Ovary (tissue), 9 donors: Measurements from ENCODE around the gene CDC42BPA. TPM values are rescaled to one million over a fixed set of nuclear protein-coding genes. Genes with fewer than 3 reads are reported as not detected.

Source experiments
- DNase-seq, 5 donors: peaks; one replicate each; pipeline ENCODE4 v3.0.0-alpha.2; 2019 to 2020
- H3K27ac ChIP-seq, 2 donors: fragments of 200-600 bp; one replicate each; pipeline versions ENCODE4 v1.5.1 to v1.8.0; 2019 to 2022
- H3K27me3 ChIP-seq: fragments of 200-600 bp; one replicate; pipeline ENCODE4 v1.8.0; 2022
- H3K36me3 ChIP-seq: fragments of 200-600 bp; sonication (generic); one replicate; pipeline ENCODE4 v1.5.1; 2019
- H3K4me1 ChIP-seq: one replicate; pipeline ENCODE4 v1.8.1; 2013; ENCODE audit warnings: mild to moderate bottlenecking, moderate library complexity; ENCODE audit not compliant: insufficient read depth
- H3K4me3 ChIP-seq: fragments of 200-600 bp; sonication (generic); one replicate; pipeline ENCODE4 v1.5.1; 2017
- H3K9me3 ChIP-seq, 2 donors: fragments of 200-600 bp in 1 of 2; sonication (generic) in 1 of 2; one replicate each; pipeline versions ENCODE4 v1.5.1 to v1.8.1; 2013 to 2019; ENCODE audit warnings: mild to moderate bottlenecking in 1 of 2, moderate library complexity in 1 of 2
- EP300 ChIP-seq: sonication (generic); formaldehyde crosslinking; IDR thresholded peaks from one replicate; pipeline ENCODE4 v1.6.1; 2017; ENCODE audit warnings: antibody characterized with exemption
- POLR2A ChIP-seq: fragments of 450-650 bp; IDR thresholded peaks from one replicate; pipeline ENCODE4 v1.6.1; 2017; ENCODE audit warnings: antibody characterized with exemption, mild to moderate bottlenecking, moderate library complexity
- WGBS, 3 donors: extraction: QIAGEN DNeasy Blood & Tissue Kit in 1 of 3; methylation state at CpG; one replicate each; pipeline versions ENCODE4 v1.1.5 to v1.1.7; 2013 to 2017; 5-methylcytosine and 5-hydroxymethylcytosine counted together
- intact Hi-C, 4 donors: fragments of 100-400 bp; cut with DNase I; formaldehyde crosslinking; loops; one replicate each; pipeline versions ENCODE4 v1.11.0 to v1.15.1; 2022 to 2023
- polyA plus RNA-seq, 2 donors: library from polyadenylated mRNA; stranded (reverse); fragments of 200-250 nt in 1 of 2; fragments of 350-450 nt in 1 of 2; fragmentation: Illumina TruSeq in 1 of 2; extraction: RNeasy Lipid Tissue Mini Kit (QIAGEN cat#74804) in 1 of 2; gene quantifications; one replicate each; pipeline ENCODE4 v1.2.3, GENCODE V29; 2013 to 2014
- total RNA-seq, 7 donors: library from RNA; depleted of rRNA in 2 of 7; stranded (reverse); fragments of >200 nt in 2 of 7; fragmentation: NEBNext Ultra II Directional in 3 of 7; extraction: Animal tissue kit (Norgen Biotek cat#: 25700) in 3 of 7; gene quantifications; one replicate each; pipeline versions ENCODE4 v1.1.0 to v1.2.4, GENCODE V29; 2016 to 2023
- TF ChIP-seq, protein P1 (sequence below), 3 donors: fragments of 450-650 bp in 2 of 3; fragments of 200-600 bp in 1 of 3; IDR thresholded peaks; one replicate each; pipeline versions ENCODE4 v1.5.1 to v1.8.0; 2016 to 2022; ENCODE audit warnings: antibody characterized with exemption in 3 of 3, mild to moderate bottlenecking in 1 of 3
- donor health status: DM: no; HTN: no; CAD: no; lungs with moderate emphysema.
- donor health status: DM: no; HTN: no; CAD: no.
- donor health status: Bipolar disorder and iron deficiency.
- donor health status: DM: yes; HTN: yes; CAD: no.
- donor health status: DM: no; HTN: no; CAD: no.
- donor health status: DM: yes; HTN: yes; CAD: no.

CDC42BPA gene
- total and polyA plus RNA-seq, 9 donors, result 11.1 to 56.2 (median 40.2) TPM

DNA sequence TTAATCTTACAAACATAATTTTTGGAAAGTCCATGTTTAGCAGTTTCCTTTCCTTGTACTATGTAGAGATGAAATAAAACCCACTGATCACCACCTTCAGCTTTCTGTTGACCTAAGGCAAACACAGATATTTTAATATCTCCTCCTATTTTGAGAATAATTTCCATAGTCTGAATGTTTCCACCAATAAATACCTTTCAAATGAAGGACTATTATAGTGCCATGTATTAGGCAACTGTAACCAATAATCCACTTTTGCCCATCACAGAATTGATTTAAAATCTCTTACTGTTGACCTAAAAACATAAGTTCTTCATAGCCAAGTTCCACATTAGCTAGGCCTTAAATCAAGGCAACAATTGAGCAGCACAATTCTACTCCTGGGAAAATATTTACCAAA, 1.8 kb downstream of the CDC42BPA start:
- Histone ChIP-seq H3K27me3 (no peaks in the 10 kb centered on the region), H3K27ac (no peak overlapping the region), H3K9me3 (no peaks in the 10 kb centered on the region), H3K4me1 (no peaks in the 10 kb centered on the region), H3K4me3 (peak overlapping the region; percentile 85), H3K36me3 (no peaks in the 10 kb centered on the region)
- intact Hi-C loops, result loop anchor here in 1 of 4 donors (5.0 kb wide), 1 partner anchor 404 kb away; no protein-coding TSS in a partner anchor
- no peak for TF ChIP-seq POLR2A
- TF ChIP-seq, protein P1, sequence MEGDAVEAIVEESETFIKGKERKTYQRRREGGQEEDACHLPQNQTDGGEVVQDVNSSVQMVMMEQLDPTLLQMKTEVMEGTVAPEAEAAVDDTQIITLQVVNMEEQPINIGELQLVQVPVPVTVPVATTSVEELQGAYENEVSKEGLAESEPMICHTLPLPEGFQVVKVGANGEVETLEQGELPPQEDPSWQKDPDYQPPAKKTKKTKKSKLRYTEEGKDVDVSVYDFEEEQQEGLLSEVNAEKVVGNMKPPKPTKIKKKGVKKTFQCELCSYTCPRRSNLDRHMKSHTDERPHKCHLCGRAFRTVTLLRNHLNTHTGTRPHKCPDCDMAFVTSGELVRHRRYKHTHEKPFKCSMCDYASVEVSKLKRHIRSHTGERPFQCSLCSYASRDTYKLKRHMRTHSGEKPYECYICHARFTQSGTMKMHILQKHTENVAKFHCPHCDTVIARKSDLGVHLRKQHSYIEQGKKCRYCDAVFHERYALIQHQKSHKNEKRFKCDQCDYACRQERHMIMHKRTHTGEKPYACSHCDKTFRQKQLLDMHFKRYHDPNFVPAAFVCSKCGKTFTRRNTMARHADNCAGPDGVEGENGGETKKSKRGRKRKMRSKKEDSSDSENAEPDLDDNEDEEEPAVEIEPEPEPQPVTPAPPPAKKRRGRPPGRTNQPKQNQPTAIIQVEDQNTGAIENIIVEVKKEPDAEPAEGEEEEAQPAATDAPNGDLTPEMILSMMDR (IDR thresholded peaks at IDR 0.05), result no peak
- no peak for TF ChIP-seq EP300
- DNase-seq, result no peak

GRCh38 chr1:227315629-227316346, 2.5 kb downstream of the CDC42BPA start:
- WGBS, 3 donors, result 5 to 13% (median 10%) methylated on average over 7 of the region's 7 CpGs

GRCh38 chr1:227314014-227314848, 4.1 kb downstream of the CDC42BPA start:
- H3K4me3 ChIP-seq, result peak overlapping the region; percentile 22
- no peaks in the 10 kb centered on the region for H3K9me3 ChIP-seq
- no peak overlapping the region for H3K27ac ChIP-seq
- no peaks in the 10 kb centered on the region for H3K4me1 ChIP-seq
- no peak for DNase-seq
- 41 to 54% (median 46%) methylated on average over 6 of the region's 6 CpGs for WGBS, 3 donors
- no peaks in the 10 kb centered on the region for H3K36me3 ChIP-seq
- intact Hi-C loops, result no loop called here
- H3K27me3 ChIP-seq, result no peaks in the 10 kb centered on the region
- TF ChIP-seq POLR2A (no peak), EP300 (no peak)
- TF ChIP-seq, protein P1 (IDR thresholded peaks at IDR 0.05), result no peak

More at GRCh38 chr1:227315629-227316346, 2.5 kb downstream of the CDC42BPA start:
- Histone ChIP-seq H3K27ac (no peak overlapping the region), H3K4me3 (peak overlapping the region; percentile 85), H3K36me3 (no peaks in the 10 kb centered on the region), H3K4me1 (no peaks in the 10 kb centered on the region), H3K9me3 (no peaks in the 10 kb centered on the region), H3K27me3 (no peaks in the 10 kb centered on the region)
- peak in 2 of 5 donors; percentile 23 to 33 for DNase-seq
- intact Hi-C loops, result loop anchor here in 1 of 4 donors (5.0 kb wide), 1 partner anchor 403 kb away; no protein-coding TSS in a partner anchor
- TF ChIP-seq EP300 (no peak), POLR2A (no peak)
- TF ChIP-seq, protein P1 (IDR thresholded peaks at IDR 0.05), result no peak

- WGBS, 3 donors, result 88 to 95% (median 92%) methylated on average over 6 of the region's 6 CpGs
- no peak for DNase-seq
- TF ChIP-seq, protein P1 (IDR thresholded peaks at IDR 0.05), result no peak
Observed at GRCh38 chr1:227312361-227313025, 5.8 kb downstream of the CDC42BPA start.

More at GRCh38 chr1:227312361-227313025, 5.8 kb downstream of the CDC42BPA start:
- H3K4me3 ChIP-seq, result no peak overlapping the region
- no peaks in the 10 kb centered on the region for H3K36me3 ChIP-seq
- H3K27ac ChIP-seq, result no peak overlapping the region
- H3K27me3 ChIP-seq, result no peaks in the 10 kb centered on the region
- H3K4me1 ChIP-seq, result no peaks in the 10 kb centered on the region
- no peaks in the 10 kb centered on the region for H3K9me3 ChIP-seq
- intact Hi-C loops, result no loop called here
